AG04450 (cell line): ENCODE data around the gene LTB. TPM values are rescaled to one million over a fixed set of nuclear protein-coding genes. Genes with fewer than 3 reads are reported as not detected.

Source experiments
- CTCF ChIA-PET: fragments of 300-600, 350-600 bp; formaldehyde crosslinking; extraction: SDS; loops from one replicate; lab custom pipeline; 2022; ENCODE audit warnings: antibody characterized with exemption, inconsistent platforms; lab: Charles Lee
- POLR2A ChIA-PET: fragments of 350-600 bp; formaldehyde crosslinking; extraction: SDS; loops from one replicate; lab custom pipeline; 2021; ENCODE audit warnings: antibody characterized with exemption, inconsistent platforms; lab: Yijun Ruan, JAX
- DNase-seq: peaks from one replicate; pipeline ENCODE4 v3.0.0-alpha.2; 2011; ENCODE audit warnings: low read depth, low spot score
- H3K27ac ChIP-seq: one replicate; pipeline ENCODE4 v1.5.1; 2012; ENCODE audit warnings: low read depth, low read length, control low read depth
- H3K27me3 ChIP-seq: one replicate; pipeline ENCODE4 v1.6.0; 2012; ENCODE audit warnings: low read length; ENCODE audit not compliant: control insufficient read depth, insufficient read depth
- H3K4me3 ChIP-seq: 2 replicates; pipeline ENCODE4 v1.5.1; 2011; ENCODE audit warnings: mild to moderate bottlenecking, low read depth, low read length, control low read depth
- H3K9me3 ChIP-seq: 2 replicates; pipeline ENCODE4 v1.5.1; 2012; ENCODE audit warnings: low read length; ENCODE audit not compliant: control insufficient read depth, insufficient read depth
- polyA plus RNA-seq: library from polyadenylated mRNA; depleted of rRNA; stranded (reverse); fragments of >200 nt; gene quantifications from 2 replicates; pipeline ENCODE4 v1.2.3, GENCODE V29; 2011; rRNA removed
- small RNA-seq: library from RNA; depleted of rRNA; stranded (forward); fragments of <200 nt; gene quantifications from one replicate; pipeline ENCODE3, GENCODE V24; 2012; ENCODE audit warnings: low read depth; ENCODE audit not compliant: insufficient read length
- TF ChIP-seq, protein P1 (sequence below): IDR thresholded peaks from 2 replicates; pipeline ENCODE4 v1.5.1; 2011; ENCODE audit warnings: low read depth, low read length, control low read depth, inconsistent platforms

The LTB gene
- polyA plus RNA-seq, 1 experiment: not detected

- POLR2A ChIA-PET: interaction anchor here (0.9 to 2.5 kb wide), 3 partner anchors 10 to 36 kb away, joined by 3 to 12 read pairs (median 3); partner anchors contain the start of gene DDX39B
Measured at GRCh38 chr6:31531162-31531561, 51.1 kb downstream of the LTB start.

GRCh38 chr6:31530659-31531058 is 51.6 kb downstream of the LTB start:
- ChIA-PET CTCF (interaction anchor here (2.0 kb wide), 1 partner anchor 38 kb away, joined by 4 read pairs; no protein-coding TSS in a partner anchor), POLR2A (interaction anchor here (2.5 kb wide), 1 partner anchor 11 kb away, joined by 12 read pairs; the partner anchor contains the start of gene DDX39B)

More at GRCh38 chr6:31531162-31531561, 51.1 kb downstream of the LTB start:
- Histone ChIP-seq H3K9me3 (no peaks in the 10 kb centered on the region), H3K27me3 (no peaks in the 10 kb centered on the region), H3K4me3 (no peak overlapping the region), H3K27ac (no peak overlapping the region)
- CTCF ChIA-PET: interaction anchor here (1.0 to 2.0 kb wide), 3 partner anchors 15 to 67 kb away, joined by 3 to 5 read pairs (median 4); partner anchors contain the start of gene ATP6V1G2
- no peak for DNase-seq
- TF ChIP-seq, protein P1, sequence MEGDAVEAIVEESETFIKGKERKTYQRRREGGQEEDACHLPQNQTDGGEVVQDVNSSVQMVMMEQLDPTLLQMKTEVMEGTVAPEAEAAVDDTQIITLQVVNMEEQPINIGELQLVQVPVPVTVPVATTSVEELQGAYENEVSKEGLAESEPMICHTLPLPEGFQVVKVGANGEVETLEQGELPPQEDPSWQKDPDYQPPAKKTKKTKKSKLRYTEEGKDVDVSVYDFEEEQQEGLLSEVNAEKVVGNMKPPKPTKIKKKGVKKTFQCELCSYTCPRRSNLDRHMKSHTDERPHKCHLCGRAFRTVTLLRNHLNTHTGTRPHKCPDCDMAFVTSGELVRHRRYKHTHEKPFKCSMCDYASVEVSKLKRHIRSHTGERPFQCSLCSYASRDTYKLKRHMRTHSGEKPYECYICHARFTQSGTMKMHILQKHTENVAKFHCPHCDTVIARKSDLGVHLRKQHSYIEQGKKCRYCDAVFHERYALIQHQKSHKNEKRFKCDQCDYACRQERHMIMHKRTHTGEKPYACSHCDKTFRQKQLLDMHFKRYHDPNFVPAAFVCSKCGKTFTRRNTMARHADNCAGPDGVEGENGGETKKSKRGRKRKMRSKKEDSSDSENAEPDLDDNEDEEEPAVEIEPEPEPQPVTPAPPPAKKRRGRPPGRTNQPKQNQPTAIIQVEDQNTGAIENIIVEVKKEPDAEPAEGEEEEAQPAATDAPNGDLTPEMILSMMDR: no peak

More at GRCh38 chr6:31530659-31531058, 51.6 kb downstream of the LTB start:
- Histone ChIP-seq H3K4me3 (no peak overlapping the region), H3K27me3 (no peaks in the 10 kb centered on the region), H3K9me3 (no peaks in the 10 kb centered on the region), H3K27ac (no peak overlapping the region)
- TF ChIP-seq, protein P1: no peak
- no peak for DNase-seq

Small RNA genes lying within 50 kb of the gene (small RNA-seq; reads per million reads assigned to genes)
- gene SNORA38 (11.3 reads per million, percentile 72 among the genes with 10 or more reads in this experiment), gene SNORD117 (151 reads per million, percentile 90 among the genes with 10 or more reads in this experiment), gene SNORD84 (not detected), gene UQCRHP1 (not detected)

Other genes starting within 250 kb of the LTB start
- gene HLA-B, start 225.2 kb downstream of the LTB start, polyA plus RNA-seq: 418 and 513 TPM in 2 replicates
- 39.9 and 48.5 TPM in 2 replicates for gene MICA, start 178.8 kb downstream of the LTB start, polyA plus RNA-seq
- gene MICB, start 84.3 kb downstream of the LTB start, polyA plus RNA-seq: 17.9 and 19.0 TPM in 2 replicates
- gene MCCD1, start 53.5 kb downstream of the LTB start, polyA plus RNA-seq: not detected in 2 replicates
- gene DDX39B, start 40.4 kb downstream of the LTB start, polyA plus RNA-seq: 434 and 480 TPM in 2 replicates
- 12.5 and 14.6 TPM in 2 replicates for gene ATP6V1G2, start 35.8 kb downstream of the LTB start, polyA plus RNA-seq
- 5.1 and 5.4 TPM in 2 replicates for gene NFKBIL1, start 34.8 kb downstream of the LTB start, polyA plus RNA-seq
- gene LTA, start 10.1 kb downstream of the LTB start, polyA plus RNA-seq: not detected in 2 replicates
- gene TNF, start 6.9 kb downstream of the LTB start, polyA plus RNA-seq: not detected in 2 replicates
- gene LST1, start 3.9 kb upstream of the LTB start, polyA plus RNA-seq: not detected in 2 replicates
- gene NCR3, start 10.6 kb upstream of the LTB start, polyA plus RNA-seq: not detected in 2 replicates
- gene AIF1, start 32.8 kb upstream of the LTB start, polyA plus RNA-seq: not detected in 2 replicates
- gene PRRC2A, start 38.3 kb upstream of the LTB start, polyA plus RNA-seq: 24.8 and 30.7 TPM in 2 replicates
- 58.2 and 68.7 TPM in 2 replicates for gene BAG6, start 70.2 kb upstream of the LTB start, polyA plus RNA-seq
- 2.8 and 3.9 TPM in 2 replicates for gene APOM, start 73.5 kb upstream of the LTB start, polyA plus RNA-seq
- gene C6orf47, start 78.4 kb upstream of the LTB start, polyA plus RNA-seq: 10.2 and 11.6 TPM in 2 replicates
- 12.7 and 13.5 TPM in 2 replicates for gene GPANK1, start 82.6 kb upstream of the LTB start, polyA plus RNA-seq
- 80.1 and 96.0 TPM in 2 replicates for gene CSNK2B, start 83.7 kb upstream of the LTB start, polyA plus RNA-seq
- gene LY6G5B, start 87.6 kb upstream of the LTB start, polyA plus RNA-seq: 5.5 and 7.0 TPM in 2 replicates
- gene LY6G5C, start 98.6 kb upstream of the LTB start, polyA plus RNA-seq: 2.0 and 2.7 TPM in 2 replicates
- 34.0 and 36.3 TPM in 2 replicates for gene ABHD16A, start 120.9 kb upstream of the LTB start, polyA plus RNA-seq
- gene LY6G6F, start 124.4 kb upstream of the LTB start, polyA plus RNA-seq: not detected in 2 replicates
- not detected in 2 replicates for gene LY6G6D, start 132.9 kb upstream of the LTB start, polyA plus RNA-seq
- not detected in 2 replicates for gene LY6G6C, start 139.3 kb upstream of the LTB start, polyA plus RNA-seq
- gene MPIG6B, start 140.9 kb upstream of the LTB start, polyA plus RNA-seq: not detected in 2 replicates
- 44.4 and 59.1 TPM in 2 replicates for gene DDAH2, start 146.9 kb upstream of the LTB start, polyA plus RNA-seq
- gene CLIC1, start 154.1 kb upstream of the LTB start, polyA plus RNA-seq: 466 and 531 TPM in 2 replicates
- 6.4 and 7.2 TPM in 2 replicates for gene MSH5, start 157.6 kb upstream of the LTB start, polyA plus RNA-seq
- 0.24 and 0.88 TPM in 2 replicates for gene SAPCD1, start 180.2 kb upstream of the LTB start, polyA plus RNA-seq
- gene VWA7, start 194.9 kb upstream of the LTB start, polyA plus RNA-seq: 0.10 and 0.32 TPM in 2 replicates
- gene VARS1, start 213.3 kb upstream of the LTB start, polyA plus RNA-seq: 16.0 and 23.9 TPM in 2 replicates
- 34.2 and 38.3 TPM in 2 replicates for gene LSM2, start 224.5 kb upstream of the LTB start, polyA plus RNA-seq
- gene HSPA1L, start 232.9 kb upstream of the LTB start, polyA plus RNA-seq: 1.1 and 1.2 TPM in 2 replicates
- gene HSPA1A, start 233.1 kb upstream of the LTB start, polyA plus RNA-seq: 46.6 and 50.4 TPM in 2 replicates
- 31.9 TPM in 2 replicates for gene HSPA1B, start 245.3 kb upstream of the LTB start, polyA plus RNA-seq